ENCODE measurements around the gene BICD1. TPM values are rescaled to one million over a fixed set of nuclear protein-coding genes. Genes with fewer than 3 reads are reported as not detected.

BICD1 gene
- total RNA-seq, 6 donors from 2014 or later, result 11.3 to 44.0 (median 15.4) TPM

- Histone ChIP-seq H3K27me3 (no peaks in the 10 kb centered on the region), H3K4me1 (no peaks in the 10 kb centered on the region), H3K27ac (no peak overlapping the region), H3K36me3 (peaks cover 0 to 4% (median 0%) of the 10 kb centered on the region in 4 donors), H3K4me3 (no peak overlapping the region), H3K9me3 (no peaks in the 10 kb centered on the region)
- DNase-seq (no peak), ATAC-seq (ENCODE audit: low FRiP score in 2 of 2) (no peak)
- 93 to 94% methylated on average over 6 of the region's 6 CpGs for WGBS, 2 donors
- TF ChIP-seq, protein P1, sequence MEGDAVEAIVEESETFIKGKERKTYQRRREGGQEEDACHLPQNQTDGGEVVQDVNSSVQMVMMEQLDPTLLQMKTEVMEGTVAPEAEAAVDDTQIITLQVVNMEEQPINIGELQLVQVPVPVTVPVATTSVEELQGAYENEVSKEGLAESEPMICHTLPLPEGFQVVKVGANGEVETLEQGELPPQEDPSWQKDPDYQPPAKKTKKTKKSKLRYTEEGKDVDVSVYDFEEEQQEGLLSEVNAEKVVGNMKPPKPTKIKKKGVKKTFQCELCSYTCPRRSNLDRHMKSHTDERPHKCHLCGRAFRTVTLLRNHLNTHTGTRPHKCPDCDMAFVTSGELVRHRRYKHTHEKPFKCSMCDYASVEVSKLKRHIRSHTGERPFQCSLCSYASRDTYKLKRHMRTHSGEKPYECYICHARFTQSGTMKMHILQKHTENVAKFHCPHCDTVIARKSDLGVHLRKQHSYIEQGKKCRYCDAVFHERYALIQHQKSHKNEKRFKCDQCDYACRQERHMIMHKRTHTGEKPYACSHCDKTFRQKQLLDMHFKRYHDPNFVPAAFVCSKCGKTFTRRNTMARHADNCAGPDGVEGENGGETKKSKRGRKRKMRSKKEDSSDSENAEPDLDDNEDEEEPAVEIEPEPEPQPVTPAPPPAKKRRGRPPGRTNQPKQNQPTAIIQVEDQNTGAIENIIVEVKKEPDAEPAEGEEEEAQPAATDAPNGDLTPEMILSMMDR (IDR thresholded peaks at IDR 0.05), result no peak
- TF ChIP-seq POLR2A (IDR thresholded peaks at IDR 0.05), result no peak
- TF ChIP-seq POLR2AphosphoS5 (IDR thresholded peaks at IDR 0.05), result no peak
- no peak for TF ChIP-seq EP300 (IDR thresholded peaks at IDR 0.05)
These were observed 187.3 kb downstream of the BICD1 start for GRCh38 chr12:32293808-32294419.

GRCh38 chr12:32296567-32296966 is 189.9 kb downstream of the BICD1 start:
- 55 to 56% methylated on average over 4 of the region's 4 CpGs for WGBS, 2 donors
- H3K27me3 ChIP-seq, result no peaks in the 10 kb centered on the region
- H3K36me3 ChIP-seq, result peaks cover 0 to 4% (median 0%) of the 10 kb centered on the region in 4 donors
- no peaks in the 10 kb centered on the region for H3K4me1 ChIP-seq
- ATAC-seq (ENCODE audit: low FRiP score in 2 of 2), result no peak
- H3K27ac ChIP-seq, result no peak overlapping the region
- no peak overlapping the region for H3K4me3 ChIP-seq
- H3K9me3 ChIP-seq, result no peaks in the 10 kb centered on the region
- no peak for DNase-seq
- no peak for TF ChIP-seq POLR2A (IDR thresholded peaks at IDR 0.05)
- TF ChIP-seq, protein P1 (IDR thresholded peaks at IDR 0.05), result no peak
- no peak for TF ChIP-seq POLR2AphosphoS5 (IDR thresholded peaks at IDR 0.05)
- no peak for TF ChIP-seq EP300 (IDR thresholded peaks at IDR 0.05)

DNA sequence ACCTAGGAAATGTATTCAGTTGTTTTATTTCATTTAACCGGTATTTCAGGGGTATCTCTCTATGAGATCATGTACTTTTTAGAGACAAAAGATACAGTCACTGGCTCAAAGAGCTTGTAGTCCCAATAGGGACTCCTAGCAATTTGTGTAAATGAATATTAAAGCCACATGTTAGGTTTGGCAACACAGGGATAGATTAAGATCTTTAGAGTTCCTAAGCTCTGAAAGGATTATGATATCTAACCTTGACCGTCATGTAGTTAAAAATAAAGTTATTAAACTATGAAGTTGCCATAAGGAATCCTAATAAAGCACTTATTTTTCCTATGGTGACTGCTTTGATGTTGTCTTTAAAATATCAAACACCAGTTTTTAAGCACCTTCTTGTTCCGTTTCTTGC is 192.3 kb downstream of the BICD1 start:
- WGBS, 2 donors, result 83 to 87% methylated on average over 3 of the region's 3 CpGs
- TF ChIP-seq POLR2AphosphoS5 (IDR thresholded peaks at IDR 0.05), result no peak
- TF ChIP-seq, protein P1 (IDR thresholded peaks at IDR 0.05), result no peak
- no peak for TF ChIP-seq POLR2A (IDR thresholded peaks at IDR 0.05)
- no peak for TF ChIP-seq EP300 (IDR thresholded peaks at IDR 0.05)
- no peak for DNase-seq
- Histone ChIP-seq H3K36me3 (peaks cover 0 to under 1% (median 0%) of the 10 kb centered on the region in 4 donors), H3K4me3 (no peak overlapping the region), H3K4me1 (no peaks in the 10 kb centered on the region), H3K27ac (no peak overlapping the region), H3K27me3 (no peaks in the 10 kb centered on the region), H3K9me3 (no peaks in the 10 kb centered on the region)
- ATAC-seq (ENCODE audit: low FRiP score in 2 of 2), result no peak

DNA sequence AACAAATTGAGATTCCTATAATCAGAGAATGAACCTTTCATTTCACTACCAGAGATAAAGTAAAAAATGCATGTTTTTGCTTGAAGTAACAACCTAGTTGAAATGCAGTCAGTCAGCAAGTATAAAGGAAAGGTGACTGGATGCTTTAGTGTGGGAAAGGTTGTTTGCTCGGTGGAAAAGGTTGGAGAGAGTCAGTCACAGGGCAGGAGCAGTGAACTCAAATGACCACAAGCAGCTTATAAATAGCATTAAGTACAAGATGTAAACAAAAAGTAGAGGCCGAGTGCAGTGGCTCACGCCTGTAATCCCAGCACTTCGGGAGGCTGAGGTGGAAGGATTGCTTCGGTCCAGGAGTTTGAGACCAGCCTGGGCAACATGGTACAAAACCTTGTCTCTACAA is 194.6 kb downstream of the BICD1 start:
- Histone ChIP-seq H3K36me3 (peaks cover 0 to 3% (median 0%) of the 10 kb centered on the region in 4 donors), H3K27me3 (no peaks in the 10 kb centered on the region), H3K4me1 (no peaks in the 10 kb centered on the region), H3K4me3 (no peak overlapping the region), H3K27ac (no peak overlapping the region), H3K9me3 (no peaks in the 10 kb centered on the region)
- WGBS, 2 donors, result 62 to 74% methylated on average over 5 of the region's 5 CpGs
- DNase-seq (no peak), ATAC-seq (ENCODE audit: low FRiP score in 2 of 2) (no peak)
- TF ChIP-seq POLR2AphosphoS5 (IDR thresholded peaks at IDR 0.05) (no peak), POLR2A (IDR thresholded peaks at IDR 0.05) (no peak), EP300 (IDR thresholded peaks at IDR 0.05) (no peak)
- TF ChIP-seq, protein P1 (IDR thresholded peaks at IDR 0.05), result no peak
